Heart left ventricle (tissue), 16 donors: Measurements from ENCODE around the gene RPL35. TPM values are rescaled to one million over a fixed set of nuclear protein-coding genes. Genes with fewer than 3 reads are reported as not detected.

ENCODE experiments used
- ATAC-seq, 4 donors: fragments of 200-7000 bp; cut with Tn5 transposase; one replicate each; pipeline ENCODE4 v1.9.1; 2020 to 2022; ENCODE audit warnings: moderate library complexity in 4 of 4, mild to moderate bottlenecking in 3 of 4, moderate number of reproducible peaks in 1 of 4
- DNase-seq, 5 donors: peaks; one replicate each; pipeline ENCODE4 v3.0.0-alpha.2; 2020
- H3K27ac ChIP-seq, 12 donors: fragments of 200-600 bp; sonication (generic) in 4 of 12; one replicate each; pipeline versions ENCODE4 v1.5.0 to v1.8.0; 2016 to 2022; ENCODE audit warnings: mild to moderate bottlenecking in 2 of 12
- H3K27me3 ChIP-seq, 9 donors: fragments of 200-600 bp; sonication (generic) in 2 of 9; one replicate each; pipeline versions ENCODE4 v1.5.1 to v1.8.0; 2016 to 2022; ENCODE audit warnings: mild to moderate bottlenecking in 3 of 9
- H3K36me3 ChIP-seq, 9 donors: fragments of 200-600 bp; sonication (generic) in 2 of 9; one replicate each; pipeline versions ENCODE4 v1.5.0 to v1.8.0; 2018 to 2022; ENCODE audit warnings: mild to moderate bottlenecking in 2 of 9
- H3K4me1 ChIP-seq, 12 donors: fragments of 200-600 bp; sonication (generic) in 4 of 12; one replicate each; pipeline versions ENCODE4 v1.5.0 to v1.8.0; 2016 to 2022; ENCODE audit warnings: mild to moderate bottlenecking in 3 of 12
- H3K4me3 ChIP-seq, 12 donors: fragments of 200-600 bp; sonication (generic) in 4 of 12; one replicate each; pipeline versions ENCODE4 v1.5.0 to v1.8.0; 2017 to 2022; ENCODE audit warnings: mild to moderate bottlenecking in 9 of 12, moderate library complexity in 4 of 12
- H3K9me3 ChIP-seq, 12 donors: fragments of 200-600 bp; sonication (generic) in 4 of 12; one replicate each; pipeline versions ENCODE4 v1.5.0 to v1.8.0; 2016 to 2022; ENCODE audit warnings: mild to moderate bottlenecking in 1 of 12
- CTCF ChIP-seq, 12 donors: fragments of 200-600 bp; sonication (generic) in 4 of 12; IDR thresholded peaks; one replicate each; pipeline versions ENCODE4 v1.5.0 to v1.8.0; 2018 to 2022; ENCODE audit warnings: antibody characterized with exemption in 12 of 12, mild to moderate bottlenecking in 5 of 12
- POLR2A ChIP-seq, 2 donors: fragments of 450-650 bp; IDR thresholded peaks; one replicate each; pipeline ENCODE4 v1.6.1; 2017; ENCODE audit warnings: antibody characterized with exemption in 2 of 2, mild to moderate bottlenecking in 2 of 2, moderate library complexity in 2 of 2
- WGBS, 4 donors: extraction: QIAGEN DNeasy Blood & Tissue Kit in 2 of 4; methylation state at CpG; one replicate each; pipeline versions ENCODE4 v1.1.5 to v1.1.7; 2013 to 2018; 5-methylcytosine and 5-hydroxymethylcytosine counted together
- intact Hi-C, 10 donors: fragments of 100-400 bp; cut with DNase I; formaldehyde crosslinking; loops; one replicate each; pipeline versions ENCODE4 v1.11.1 to v1.14.2; 2022
- polyA plus RNA-seq, 2 donors: library from polyadenylated mRNA; stranded (reverse); fragments of 200-250 nt; gene quantifications; one replicate each; pipeline ENCODE4 v1.2.3, GENCODE V29; 2013
- total RNA-seq, 9 donors: library from RNA; depleted of rRNA in 2 of 9; stranded (reverse); fragments of >200 nt in 2 of 9; fragmentation: NEBNext Ultra II Directional in 3 of 9; extraction: Animal tissue kit (Norgen Biotek cat#: 25700) in 3 of 9; gene quantifications; one replicate each; pipeline versions ENCODE4 v1.1.0 to v1.2.4, GENCODE V29; 2016 to 2023
- donor health status: ischemic (EF 13 %, LVEDD 7.1; RV severe dilation, severe dysfunction).
- donor health status: healthy with polysubstance abuse.
- donor health status: DM: no; HTN: yes; CAD: no.
- donor health status: DM: no; HTN: no; CAD: no.
- donor health status: ischemic (EF 25% LVEDD 6.9; RV normal size, moderate dysfunction).
- donor health status: ischemic (EF 25% LVEDD 5.7; RV mildly dilated, moderate dysfunction).
- donor health status: healthy.
- donor health status: DM: yes; HTN: yes; CAD: no.
- donor health status: ischemic (EF 35%, LVEDD 5.7; RV mildly dilated, moderate dysfunction).
- donor health status: nonischemic (EF 11% LVEDD 7.7; RV severe dilation, severe dysfunction).
- donor health status: DM: yes; HTN: yes; CAD: no.
- donor health status: PGD.
- donor health status: ischemic (EF 29% LVEDD 5.4; RV normal size, mild dysfunction).
- donor health status: nonischemic (EF 23%, LVEDD 6.1; RV moderate dilation, normal function).

Gene RPL35
- total and polyA plus RNA-seq, 11 donors = 600 to 3,054 (median 868) TPM

- H3K4me1 ChIP-seq = peaks cover 17 to 64% (median 47%) of the 10 kb centered on the region in 12 donors
- peak overlapping the region in 10 of 12 donors; percentile 89 to 98 (median 96) for H3K27ac ChIP-seq
- H3K27me3 ChIP-seq = no peaks in the 10 kb centered on the region
- 53 to 57% (median 53%) methylated on average over 6 of the region's 6 CpGs for WGBS, 4 donors
- H3K9me3 ChIP-seq = no peaks in the 10 kb centered on the region
- ATAC-seq (no peak), DNase-seq (peak in 1 of 5 donors; percentile 20)
- H3K4me3 ChIP-seq = peak overlapping the region in 9 of 12 donors; percentile 69 to 99 (median 90)
- H3K36me3 ChIP-seq = peaks cover 0 to 38% (median 23%) of the 10 kb centered on the region in 9 donors
- intact Hi-C loops = loop anchor here in 2 of 10 donors (5.0 kb wide), 2 partner anchors 272 to 332 kb away; partner anchors contain the start of genes RABEPK (in 1 of the 2) and SCAI (in 1 of the 2)
- TF ChIP-seq POLR2A (IDR thresholded peaks at IDR 0.05) (no peak), CTCF (IDR thresholded peaks at IDR 0.05) (no peak)
These were observed 9.0 kb upstream of the RPL35 start for GRCh38 chr9:124870723-124871122.

GRCh38 chr9:124869986-124870560 is 8.3 kb upstream of the RPL35 start:
- intact Hi-C loops = loop anchor here in 4 of 10 donors (5.0 to 10.0 kb wide), 5 partner anchors 272 to 455 kb away; partner anchors contain the start of genes SCAI (in 3 of the 4), PSMB7 (in 1 of the 4) and RABEPK (in 1 of the 4)
- DNase-seq (peak in 1 of 5 donors; percentile 67), ATAC-seq (peak in 1 of 4 donors; percentile 19)
- no peaks in the 10 kb centered on the region for H3K27me3 ChIP-seq
- H3K36me3 ChIP-seq = peaks cover 0 to 32% (median 17%) of the 10 kb centered on the region in 9 donors
- TF ChIP-seq CTCF (IDR thresholded peaks at IDR 0.05) (no peak), POLR2A (IDR thresholded peaks at IDR 0.05) (no peak)
- H3K27ac ChIP-seq = peak overlapping the region; percentile 70 to 98 (median 94)
- peak overlapping the region; percentile 69 to 99 (median 88) for H3K4me3 ChIP-seq
- H3K4me1 ChIP-seq = peaks cover 17 to 64% (median 47%) of the 10 kb centered on the region in 12 donors
- H3K9me3 ChIP-seq = no peaks in the 10 kb centered on the region
- WGBS, 4 donors = 8 to 12% (median 9%) methylated on average over 12 of the region's 12 CpGs

GRCh38 chr9:124869466-124869985 is 7.8 kb upstream of the RPL35 start:
- peak overlapping the region; percentile 69 to 99 (median 88) for H3K4me3 ChIP-seq
- TF ChIP-seq CTCF (IDR thresholded peaks at IDR 0.05) (no peak), POLR2A (IDR thresholded peaks at IDR 0.05) (no peak)
- ATAC-seq (peak in 3 of 4 donors; percentile 10 to 16 (median 13)), DNase-seq (peak in 2 of 5 donors; percentile 56 to 73)
- peaks cover 0 to 26% (median 12%) of the 10 kb centered on the region in 9 donors for H3K36me3 ChIP-seq
- H3K27ac ChIP-seq = peak overlapping the region; percentile 70 to 98 (median 94)
- intact Hi-C loops = loop anchor here in 3 of 10 donors (5.0 to 10.0 kb wide), 4 partner anchors 273 to 455 kb away; partner anchors contain the start of genes SCAI (in 2 of the 3) and PSMB7 (in 1 of the 3)
- peaks cover 17 to 59% (median 47%) of the 10 kb centered on the region in 12 donors for H3K4me1 ChIP-seq
- 0 to 1% (median 0%) methylated on average over 29 to 41 of the region's 41 CpGs for WGBS, 4 donors
- H3K27me3 ChIP-seq = no peaks in the 10 kb centered on the region
- no peaks in the 10 kb centered on the region for H3K9me3 ChIP-seq
